GM18873 (cell line): ENCODE results near the gene PARD3B.

ENCODE experiments used
- ATAC-seq: cut with Tn5 transposase; IDR thresholded peaks from one replicate; pipeline ENCODE4 v1.9.1; 2021; ENCODE audit warnings: mild to moderate bottlenecking, moderate library complexity, moderate number of reproducible peaks; ENCODE audit not compliant: unreplicated experiment, low FRiP score

Gene PARD3B

DNA sequence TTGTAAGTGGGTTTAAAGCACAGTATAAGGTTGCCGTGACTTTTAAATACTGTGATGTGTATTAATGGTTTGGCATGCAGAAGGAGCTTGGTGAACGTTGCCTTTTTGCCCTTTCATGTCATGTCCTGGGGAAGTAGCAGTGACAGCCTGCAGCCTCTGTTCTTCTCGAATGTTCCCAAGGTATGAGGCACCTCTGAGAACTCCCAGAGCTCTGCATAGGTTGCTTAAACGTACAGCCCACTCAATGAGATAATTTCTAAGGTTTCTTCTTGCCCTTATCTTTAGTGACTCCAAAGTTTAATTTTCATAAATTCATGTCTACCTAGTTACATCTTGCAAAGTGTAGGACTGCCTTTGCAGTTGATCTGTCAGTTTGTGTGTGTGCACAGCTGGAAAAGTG is 36.7 kb downstream of the PARD3B start:
- no peak for ATAC-seq

DNA sequence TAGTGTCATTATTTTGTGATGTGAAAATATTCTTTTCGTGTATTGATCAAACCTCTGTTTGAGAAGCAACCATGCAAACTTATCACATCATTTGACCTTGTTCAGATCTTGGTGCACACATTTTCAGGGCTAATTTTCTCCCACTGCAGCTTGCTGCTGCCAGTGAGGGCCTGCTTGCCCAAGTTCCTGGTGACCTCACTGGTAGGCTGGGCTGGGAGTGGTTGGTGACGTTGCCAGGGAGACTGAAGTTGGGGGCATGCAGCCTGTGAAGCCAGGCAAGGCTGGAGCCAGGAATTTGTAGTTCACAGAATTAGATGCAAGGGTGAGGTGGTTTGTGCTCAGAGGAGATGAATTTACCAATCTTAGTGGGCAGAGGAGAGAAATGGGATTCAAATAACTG is 38.5 kb downstream of the PARD3B start:
- no peak for ATAC-seq

DNA sequence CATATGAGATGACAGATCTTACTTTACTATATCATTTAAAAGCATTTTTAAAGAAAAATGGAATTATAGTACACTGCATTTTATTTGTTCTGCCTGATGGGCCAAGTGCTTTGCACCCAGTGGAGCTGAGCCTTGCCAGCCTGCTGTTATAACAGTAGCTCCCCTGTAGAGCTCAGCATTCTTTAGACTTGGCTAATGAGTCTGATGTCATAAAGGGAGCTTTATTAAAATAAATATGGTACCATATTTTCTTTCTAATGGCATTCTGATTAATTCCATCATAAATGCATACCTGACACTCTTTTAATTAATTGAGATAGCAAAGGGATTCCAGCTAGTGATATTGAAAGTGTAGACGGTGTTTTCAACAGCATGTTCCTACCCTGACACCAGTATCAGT is 40.7 kb downstream of the PARD3B start:
- no peak for ATAC-seq

DNA sequence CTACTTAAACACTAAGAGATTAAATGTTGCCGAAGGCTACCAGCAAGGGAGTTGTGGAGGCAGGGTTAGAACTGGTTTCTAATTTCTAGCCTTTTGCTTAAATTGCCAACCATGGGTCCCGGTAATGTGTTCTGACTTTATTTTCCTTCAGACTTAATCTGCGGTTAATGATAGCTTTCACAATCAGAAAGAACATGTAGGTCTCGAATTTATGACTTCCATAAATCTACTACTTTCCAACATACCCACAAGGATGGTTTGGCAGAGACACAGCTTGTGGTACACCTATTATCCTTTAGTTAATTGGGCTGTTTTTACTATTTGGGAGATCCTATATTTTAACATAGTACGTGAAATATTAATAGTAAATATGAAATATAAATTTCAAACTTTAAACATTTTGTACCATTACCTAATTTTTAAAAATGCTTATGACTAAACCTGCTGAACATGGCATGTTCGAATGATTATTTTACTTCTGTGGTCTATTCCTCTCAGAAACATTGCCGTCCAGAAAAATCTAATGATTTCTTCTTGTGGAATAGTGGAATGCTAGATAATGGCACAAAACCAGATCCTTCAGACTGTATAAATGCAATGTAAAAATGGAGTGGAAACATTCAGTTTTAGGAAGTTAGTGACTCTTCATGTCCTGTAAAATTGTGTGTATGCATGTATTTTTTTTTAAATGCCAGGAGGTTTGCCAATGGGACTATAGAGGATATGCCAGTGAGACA is 41.3 kb downstream of the PARD3B start:
- no peak for ATAC-seq

DNA sequence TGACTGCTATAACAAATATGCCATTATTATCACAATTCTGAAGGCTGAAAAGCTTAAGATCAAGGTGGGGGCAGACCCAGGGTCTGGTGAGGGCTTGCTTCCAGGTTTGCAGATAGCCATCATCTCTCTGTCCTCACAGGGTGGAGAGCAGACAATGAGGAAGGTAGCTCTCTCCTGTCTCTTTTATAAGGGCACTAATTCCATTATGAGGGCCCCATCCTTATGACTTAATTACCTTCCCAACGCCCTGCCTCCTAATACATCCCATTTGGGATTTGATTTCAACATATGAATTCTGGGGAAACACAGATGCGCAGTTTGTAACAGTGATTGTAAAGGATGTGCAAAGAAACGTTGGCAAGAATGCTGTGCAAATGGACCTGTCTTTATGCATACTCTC is 44.8 kb downstream of the PARD3B start:
- ATAC-seq, result no peak

DNA sequence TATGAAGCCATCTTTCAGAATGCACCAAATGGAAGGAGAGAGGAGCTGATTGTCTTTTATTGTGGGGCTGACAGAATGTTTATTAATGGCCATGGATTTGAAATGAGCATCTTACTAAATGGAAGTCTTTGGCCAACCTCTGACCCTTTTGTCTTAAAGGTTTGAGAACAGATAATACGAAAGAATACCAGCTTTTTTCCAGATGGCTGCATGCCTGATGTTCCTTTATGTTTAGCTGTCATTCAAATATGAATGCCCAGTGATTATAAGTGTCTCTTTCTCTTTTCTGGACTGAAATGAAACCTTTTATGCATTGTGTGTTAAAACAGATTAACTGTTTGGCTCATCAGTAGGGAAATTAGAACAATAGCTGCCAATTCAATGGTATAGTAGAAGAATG is 46.0 kb downstream of the PARD3B start:
- ATAC-seq, result no peak

DNA sequence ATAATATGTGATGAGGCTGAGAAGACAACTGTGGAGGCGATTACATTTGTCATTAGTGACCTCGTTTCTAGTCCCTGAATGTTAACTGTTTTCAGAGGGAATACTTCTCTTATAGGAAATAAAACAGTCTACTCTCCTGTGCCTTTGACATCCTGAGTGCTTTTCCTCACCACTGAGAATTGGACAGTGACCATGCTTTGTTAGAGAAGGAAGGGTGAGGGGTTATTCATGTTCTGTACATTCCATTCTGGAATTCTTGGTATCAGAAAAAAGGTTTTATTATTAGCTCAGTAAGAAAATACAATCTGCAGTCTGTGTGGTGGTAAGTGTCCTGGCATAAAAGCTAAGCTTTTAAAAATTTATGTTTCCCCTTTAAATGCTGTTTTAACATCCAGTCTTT is 58.8 kb downstream of the PARD3B start:
- no peak for ATAC-seq

DNA sequence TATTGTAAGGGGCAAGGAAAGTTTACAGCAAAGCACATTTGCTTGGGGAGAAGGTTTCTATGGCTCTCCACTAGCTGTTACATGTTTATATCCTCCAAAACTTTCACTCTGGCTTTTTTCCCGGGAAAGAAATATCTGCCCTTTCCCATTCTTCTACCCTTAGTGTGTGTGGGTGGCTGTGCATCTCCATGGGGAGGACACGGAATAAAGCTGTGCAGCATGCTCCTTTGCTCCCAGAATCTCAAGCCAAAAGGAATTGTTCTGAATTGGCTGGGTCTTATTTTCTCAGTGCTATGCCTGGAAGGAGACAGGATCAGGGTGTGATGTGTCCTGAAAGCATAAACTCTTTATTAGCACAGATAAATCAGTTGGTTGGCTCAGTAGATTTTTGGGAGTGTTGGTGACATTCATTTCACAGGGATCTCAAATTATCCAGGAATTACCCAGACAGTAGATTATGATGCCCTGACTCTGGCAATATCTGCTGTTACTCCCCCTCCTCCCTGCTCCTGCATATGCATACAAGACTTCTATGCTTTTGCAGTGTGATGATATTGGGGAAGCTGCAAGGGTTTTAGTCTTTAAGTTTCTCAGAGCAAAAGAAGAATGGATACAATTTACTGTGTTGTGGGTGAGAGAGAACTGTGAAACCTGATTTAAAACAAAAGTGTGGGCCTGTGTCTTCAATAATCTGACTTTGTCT is 63.1 kb downstream of the PARD3B start:
- no peak for ATAC-seq

DNA sequence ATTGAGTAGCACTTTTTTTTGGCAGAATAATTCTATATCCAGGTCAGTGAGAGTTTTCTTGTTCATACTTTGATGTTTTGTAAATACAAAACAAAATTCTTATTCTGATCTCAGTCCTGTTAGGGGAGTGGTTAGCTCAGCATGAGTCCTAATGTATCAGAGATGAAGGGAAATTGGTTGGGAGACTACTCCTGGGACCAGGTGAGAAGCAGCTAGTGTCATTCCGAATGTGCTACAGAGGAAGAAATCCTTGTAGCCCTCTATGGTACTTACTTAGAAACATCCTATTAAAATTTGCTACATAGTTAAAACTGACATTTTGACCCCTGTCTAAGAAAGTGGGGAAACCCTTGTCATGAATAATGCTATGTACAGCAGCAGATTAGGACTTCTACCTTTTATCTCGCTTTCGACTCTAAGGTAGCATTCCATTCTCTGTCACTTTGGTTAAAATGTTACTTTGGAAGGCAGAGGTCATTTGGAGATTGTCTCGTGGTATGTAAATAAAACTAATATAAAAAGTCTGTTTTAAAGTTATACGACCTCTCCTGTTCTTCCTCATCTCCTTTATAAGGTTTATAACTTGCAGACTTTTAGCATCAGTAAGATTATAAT is 65.8 kb downstream of the PARD3B start:
- no peak for ATAC-seq

DNA sequence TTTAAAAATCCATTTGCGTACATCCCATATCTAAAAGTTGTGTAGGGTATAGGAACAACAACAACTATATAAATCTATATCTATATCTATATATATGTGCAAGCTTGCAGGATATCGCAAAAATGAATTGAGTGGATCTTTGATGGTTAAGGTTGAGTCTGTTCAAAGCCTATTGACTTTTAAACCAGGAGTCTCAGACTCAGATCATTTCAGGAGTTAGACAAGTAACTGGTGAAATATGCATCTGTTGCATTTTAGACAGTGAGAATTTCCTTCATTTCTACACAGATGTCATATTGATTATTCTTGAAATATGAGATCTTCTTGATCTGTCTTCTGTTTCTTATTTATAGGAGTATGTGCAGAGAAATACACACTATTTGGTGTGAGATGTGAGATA is 66.5 kb downstream of the PARD3B start:
- ATAC-seq, result no peak

DNA sequence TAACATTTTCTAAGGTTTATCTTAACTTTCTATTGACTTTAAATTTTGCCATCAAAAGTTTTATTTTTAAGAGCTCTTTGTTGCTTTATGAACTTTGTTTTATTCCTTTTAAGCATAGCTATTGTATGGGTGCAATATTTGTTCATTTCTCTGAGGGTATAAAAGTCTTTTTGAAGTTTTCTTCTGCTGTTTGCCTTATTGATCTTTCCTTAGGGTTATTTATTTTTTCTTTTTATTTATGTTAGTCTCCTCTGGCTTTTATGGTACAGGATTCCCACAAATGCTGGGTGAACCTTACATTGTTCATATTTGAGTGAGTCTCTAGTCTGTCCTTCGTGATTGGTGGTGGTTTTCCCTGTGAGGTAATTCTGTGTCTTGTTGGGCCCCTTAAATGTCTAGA is 68.4 kb downstream of the PARD3B start:
- ATAC-seq, result no peak

DNA sequence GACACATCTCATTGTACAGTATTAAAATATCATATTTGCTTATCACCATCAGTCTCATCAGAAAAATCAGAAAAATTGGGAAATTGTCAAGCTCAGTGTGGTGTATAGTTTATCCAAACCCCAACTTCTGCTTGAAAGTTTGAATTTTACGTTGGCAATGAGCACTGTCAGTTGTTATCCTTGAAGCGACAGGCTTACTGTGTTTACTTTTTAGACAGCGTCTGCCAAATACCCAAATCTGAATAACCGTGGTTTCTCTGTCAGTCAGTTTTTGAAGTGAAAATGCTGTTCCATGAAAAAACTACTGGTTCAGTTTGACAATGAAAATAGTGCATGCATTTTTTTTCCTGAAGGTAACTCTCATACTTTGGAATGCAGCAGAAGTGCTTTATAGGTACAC is 70.2 kb downstream of the PARD3B start:
- ATAC-seq, result no peak

DNA sequence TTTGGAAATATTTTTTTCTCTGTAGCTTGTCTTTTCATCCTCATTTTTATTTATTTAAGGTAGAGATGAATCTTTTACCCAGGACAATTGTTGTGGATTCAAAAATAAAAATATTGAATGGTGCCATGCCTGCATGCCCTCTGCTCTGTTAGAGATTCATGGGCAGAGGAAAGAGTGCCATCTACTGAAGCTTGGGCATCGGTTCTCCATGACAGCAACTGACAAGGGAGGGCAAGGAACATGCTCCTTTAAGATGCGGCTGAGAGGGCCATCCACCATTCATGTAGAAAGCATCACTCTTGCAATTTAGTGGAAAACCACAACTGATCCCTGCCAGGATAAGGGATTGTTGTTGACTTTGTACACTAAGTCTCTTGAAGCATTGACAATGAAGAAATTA is 79.9 kb downstream of the PARD3B start:
- ATAC-seq, result no peak

DNA sequence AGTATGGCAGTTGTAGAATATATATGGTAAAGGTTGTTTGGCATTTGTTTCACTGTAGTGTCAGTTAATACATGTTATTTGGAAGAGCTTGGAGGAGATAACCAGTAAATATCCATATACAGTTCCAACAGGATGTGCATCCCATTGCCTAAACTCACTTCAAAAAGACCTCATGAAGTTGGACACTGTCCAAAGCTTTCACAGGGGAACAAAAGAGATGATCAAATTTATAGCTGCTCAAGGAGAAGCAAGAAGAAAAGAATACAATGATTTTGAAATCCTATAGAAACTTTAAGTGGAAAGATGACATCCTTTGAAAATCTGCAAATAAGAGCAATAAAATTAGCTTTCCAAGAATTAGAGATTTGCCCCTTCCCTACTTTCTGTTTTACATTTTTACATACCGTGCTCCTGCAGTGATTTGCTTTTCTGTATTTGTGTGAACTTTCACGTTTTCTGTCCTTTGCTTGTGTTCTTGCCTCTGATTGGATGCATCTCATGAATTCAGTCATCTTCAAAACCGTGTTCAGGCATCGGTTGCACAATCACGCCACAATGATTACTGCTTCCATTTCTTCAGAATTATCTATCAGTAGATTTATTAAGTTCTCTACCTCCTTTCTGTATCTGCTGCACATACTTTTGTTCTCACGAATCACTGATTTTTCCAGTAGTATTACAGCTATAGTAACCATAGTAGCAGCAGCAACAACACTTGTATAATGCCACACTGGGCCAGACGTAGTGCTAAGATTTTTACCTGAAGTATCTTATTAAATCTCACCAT is 83.8 kb downstream of the PARD3B start:
- no peak for ATAC-seq

DNA sequence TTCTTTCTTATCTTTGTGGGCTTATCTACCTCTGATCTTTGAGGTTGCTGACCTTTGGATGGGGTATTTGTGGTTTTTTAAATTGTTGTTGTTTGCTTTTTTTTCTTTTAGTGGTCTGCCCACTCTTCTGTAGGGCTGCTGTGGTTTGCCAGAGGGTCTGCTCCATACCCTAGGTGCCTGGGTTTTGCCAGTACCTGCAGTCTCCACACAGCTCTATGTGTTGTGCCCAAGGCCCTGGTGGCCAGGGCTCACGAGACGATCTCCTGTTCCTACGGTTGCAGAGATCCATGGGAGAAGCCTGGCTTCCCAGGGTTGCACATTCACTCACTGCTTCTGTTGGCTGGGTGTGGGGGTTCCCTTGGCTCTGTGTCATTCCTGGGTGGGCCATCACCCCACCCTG is 87.1 kb downstream of the PARD3B start:
- ATAC-seq, result no peak

DNA sequence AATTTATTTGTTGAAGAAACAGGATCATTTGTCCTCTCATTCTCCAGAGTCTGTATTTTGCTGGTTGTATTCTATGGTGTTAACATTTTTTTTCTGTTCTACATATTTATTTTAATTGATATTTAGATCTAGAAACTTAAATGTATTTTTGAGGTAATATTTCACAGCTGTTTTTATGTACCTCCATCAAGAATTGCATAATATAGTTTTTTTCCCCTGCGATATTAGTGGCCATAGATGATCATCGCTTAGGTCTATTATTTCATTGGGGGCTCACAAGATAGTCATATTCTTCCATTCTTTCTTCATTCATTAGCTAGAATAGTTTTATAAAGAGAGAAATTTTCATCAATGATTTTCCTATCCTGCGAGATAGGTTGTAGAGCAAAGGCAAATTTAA is 89.3 kb downstream of the PARD3B start:
- no peak for ATAC-seq

DNA sequence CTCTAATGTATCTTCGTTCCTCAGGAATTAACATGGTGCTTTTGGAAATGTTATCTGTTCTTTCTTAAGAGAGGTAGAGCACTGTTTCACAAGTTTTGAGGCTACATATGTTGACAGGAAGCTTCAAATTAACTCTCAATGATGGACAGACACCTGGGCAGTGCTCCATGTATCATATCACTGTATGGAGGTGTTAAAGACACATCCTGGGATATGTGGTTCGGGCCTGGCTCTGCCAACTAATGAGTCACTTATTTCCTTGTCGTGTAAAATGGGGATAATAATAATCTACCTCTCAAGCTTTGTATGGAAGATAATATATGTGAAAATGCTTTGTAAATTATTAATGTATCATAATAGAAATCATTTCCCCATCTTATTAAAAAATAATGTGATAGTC is 90.2 kb downstream of the PARD3B start:
- ATAC-seq, result no peak

DNA sequence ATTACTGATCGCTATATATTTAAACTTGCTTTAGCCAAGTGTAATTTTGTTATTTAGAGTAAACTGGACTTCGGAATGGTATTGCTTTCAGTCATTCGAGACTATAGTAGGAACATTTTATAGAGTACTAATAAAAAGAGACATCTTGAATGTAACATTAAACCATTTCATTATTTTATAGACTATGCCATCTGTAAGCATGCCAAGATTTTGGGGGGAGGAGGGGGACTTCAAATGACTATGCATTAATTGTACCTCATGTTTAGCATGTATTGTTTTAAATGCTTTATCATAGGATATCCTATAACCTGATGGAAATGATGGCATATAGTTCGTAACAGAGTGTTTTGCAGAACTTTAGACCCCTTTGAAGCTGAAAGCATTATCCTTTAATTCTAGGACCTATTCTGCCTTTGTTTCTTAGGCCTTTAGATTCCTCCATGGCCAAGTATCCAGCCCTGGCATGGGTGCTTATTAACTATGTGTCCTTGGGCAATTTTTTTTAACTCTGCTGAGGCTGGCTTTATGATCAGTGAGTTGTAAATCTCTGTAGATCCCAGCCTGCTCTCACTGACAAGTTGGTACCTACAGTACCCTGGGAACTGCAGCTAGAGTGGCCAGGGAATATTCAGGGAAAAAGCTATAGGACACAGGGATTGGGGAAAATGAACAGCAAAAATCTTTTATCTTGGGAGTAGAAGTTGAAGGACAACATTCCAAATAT is 93.4 kb downstream of the PARD3B start:
- ATAC-seq, result no peak

DNA sequence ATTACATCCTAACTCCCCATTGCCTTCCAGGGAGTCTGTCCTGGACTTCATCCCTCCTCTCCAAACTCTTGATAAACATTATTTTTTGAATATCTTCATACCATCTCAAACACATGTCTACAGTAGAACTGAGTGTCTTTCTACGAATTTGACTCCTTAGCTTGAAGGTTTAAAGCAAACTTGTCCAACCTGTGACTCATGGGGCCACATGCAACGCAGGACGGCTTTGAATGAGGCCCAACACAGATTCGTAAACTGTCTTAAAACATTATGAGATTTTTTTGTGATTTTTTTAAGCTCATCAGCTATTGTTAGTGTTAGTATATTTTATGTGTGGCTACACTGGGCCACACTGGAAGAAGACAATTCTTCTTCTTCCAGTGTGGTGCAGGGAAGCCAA is 98.1 kb downstream of the PARD3B start:
- ATAC-seq, result no peak

DNA sequence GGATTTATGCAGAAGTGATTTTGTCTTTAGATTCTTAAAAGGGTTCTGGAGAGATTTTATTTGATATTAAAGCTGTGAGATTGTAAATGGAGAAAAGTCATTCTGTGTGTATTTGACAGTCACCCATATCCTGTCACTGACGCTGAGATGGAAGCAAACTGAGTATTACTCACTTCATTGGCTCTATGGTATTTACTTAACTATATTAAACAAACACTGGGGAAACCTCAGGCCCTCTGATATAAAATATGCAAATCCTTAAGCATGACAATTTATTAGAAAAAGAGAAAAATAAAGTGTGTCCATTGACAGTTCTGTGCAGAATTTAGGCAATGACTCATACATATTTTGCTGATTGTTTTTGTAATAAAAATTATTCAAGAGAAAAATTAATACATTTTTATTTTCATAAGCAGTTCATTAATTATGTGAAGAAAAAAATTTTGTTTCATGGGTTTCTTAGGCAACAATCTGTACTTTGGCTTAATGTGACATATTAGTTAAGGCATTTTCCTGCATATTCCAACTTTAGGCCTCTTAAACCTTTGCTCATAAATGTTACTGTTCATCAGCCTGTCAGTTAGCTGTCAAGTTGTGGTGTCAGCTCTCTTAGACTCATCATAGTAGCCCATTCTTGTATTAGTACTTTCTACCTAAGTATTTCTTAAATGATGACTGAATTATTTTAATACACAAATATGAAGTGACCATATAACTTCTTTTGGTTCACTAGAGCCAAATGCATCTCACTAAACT is 99.9 kb downstream of the PARD3B start:
- no peak for ATAC-seq
